ENCODE results near the gene VPS26B. TPM values are rescaled to one million over a fixed set of nuclear protein-coding genes. Genes with fewer than 3 reads are reported as not detected.
"Not testable (repeated sequence)": the region's sequence is repeated elsewhere in the genome, so short reads cannot be mapped to it uniquely, and the experiment has no call there.

VPS26B gene
- polyA plus RNA-seq (2013, experiment 1 of 2; ENCODE audit: insufficient read length) = 40.5 TPM
- 38.8 TPM for polyA plus RNA-seq (2013, experiment 2 of 2; ENCODE audit: insufficient read length)

- DNase-seq = peak; percentile 96
These were observed at the start of gene VPS26B, which contains the start of gene NCAPD3 for GRCh38 chr11:134223836-134224709. Gene VPS26B (plus strand): TSS chr11:134224671. CDS start chr11:134225123, 452 bp downstream. Gene NCAPD3 (minus strand): TSS chr11:134223967. CDS start chr11:134223926, 41 bp downstream.

- no peak for DNase-seq
These were observed 48.2 kb upstream of the VPS26B start for GRCh38 chr11:134176284-134176683.

GRCh38 chr11:134178032-134178674, 46.3 kb upstream of the VPS26B start:
- DNase-seq = no peak

- DNase-seq = peak; percentile 22
These were observed 42.8 kb upstream of the VPS26B start for GRCh38 chr11:134181707-134182106.

- not testable (repeated sequence) for DNase-seq
These were observed 36.4 kb upstream of the VPS26B start for GRCh38 chr11:134188092-134188491.

GRCh38 chr11:134196756-134197155, 27.7 kb upstream of the VPS26B start:
- no peak for DNase-seq

- DNase-seq = no peak
These were observed 24.9 kb upstream of the VPS26B start for GRCh38 chr11:134199531-134199930.

- DNase-seq = no peak
These were observed 23.8 kb upstream of the VPS26B start for GRCh38 chr11:134200688-134201087.

GRCh38 chr11:134202661-134203060, 21.8 kb upstream of the VPS26B start:
- no peak for DNase-seq

- DNase-seq = no peak
These were observed 18.7 kb upstream of the VPS26B start for GRCh38 chr11:134205729-134206128.

- no peak for DNase-seq
These were observed 18.3 kb upstream of the VPS26B start for GRCh38 chr11:134206185-134206584.

GRCh38 chr11:134207538-134208239, 16.8 kb upstream of the VPS26B start:
- peak; percentile 13 for DNase-seq

- no peak for DNase-seq
These were observed 8.6 kb upstream of the VPS26B start for GRCh38 chr11:134215836-134216235.

- DNase-seq = no peak
These were observed 7.7 kb upstream of the VPS26B start for GRCh38 chr11:134216816-134217215.

GRCh38 chr11:134223121-134223520, 1.4 kb upstream of the VPS26B start:
- DNase-seq = no peak

- peak; percentile 45 for DNase-seq
These were observed 516 bp downstream of the VPS26B start for GRCh38 chr11:134224710-134225664.

GRCh38 chr11:134226806-134227325, 2.4 kb downstream of the VPS26B start:
- DNase-seq = peak; percentile 50

GRCh38 chr11:134228625-134229024, 4.2 kb downstream of the VPS26B start:
- peak; percentile 70 for DNase-seq

- DNase-seq = peak; percentile 53
These were observed 4.8 kb downstream of the VPS26B start for GRCh38 chr11:134229126-134229790.

GRCh38 chr11:134230339-134230738, 5.9 kb downstream of the VPS26B start:
- DNase-seq = no peak

All from fibroblast of skin of back (primary cell).